ENCODE data around the gene HSDL2.
"Not testable (repeated sequence)": the region's sequence is repeated elsewhere in the genome, so short reads cannot be mapped to it uniquely, and the experiment has no call there.

HSDL2 gene

DNA sequence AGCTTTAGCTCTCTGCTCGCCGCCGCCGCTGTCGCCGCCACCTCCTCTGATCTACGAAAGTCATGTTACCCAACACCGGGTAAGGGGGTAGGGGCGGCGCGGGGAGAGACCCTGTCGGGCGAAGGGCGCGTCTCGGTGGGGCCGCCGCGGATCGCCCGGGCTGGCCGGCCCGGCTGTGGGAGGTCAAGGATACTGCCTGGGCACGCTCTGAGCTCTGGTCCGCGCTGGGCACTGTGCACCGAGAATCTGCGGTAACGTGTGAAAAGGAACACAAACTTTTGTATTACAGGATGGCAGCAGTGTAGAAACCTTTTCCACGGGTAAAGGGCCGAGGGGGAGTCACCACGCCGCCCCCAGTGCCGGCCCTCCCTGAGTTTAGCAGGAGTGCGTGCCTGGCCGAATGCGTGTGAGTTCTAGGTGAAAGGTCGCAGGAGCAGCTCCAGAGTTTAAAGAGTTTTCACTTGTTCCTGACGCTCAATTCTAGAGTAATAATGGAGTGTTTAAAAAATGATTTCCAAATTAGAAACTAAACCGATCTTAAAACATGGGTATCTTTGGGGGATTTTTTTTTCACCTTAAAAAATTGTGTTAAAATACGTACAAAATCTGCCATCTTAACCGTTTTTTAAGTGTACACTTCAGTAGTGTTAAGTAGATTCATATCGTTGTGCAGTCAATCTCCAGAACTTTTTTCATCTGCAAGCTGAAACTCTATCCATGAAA lies at the start of gene HSDL2:
Gene HSDL2, plus strand, starts transcription at position 7 of the 723 bp plus-strand sequence. Its CDS starts 56 bp downstream, at position 63.
- no peak for DNase-seq

- DNase-seq, result no peak
These were observed 48.3 kb upstream of the HSDL2 start for GRCh38 chr9:112331674-112331952.

- DNase-seq, result no peak
These were observed 47.7 kb upstream of the HSDL2 start for GRCh38 chr9:112332214-112332613.

- DNase-seq, result no peak
These were observed 47.3 kb upstream of the HSDL2 start for GRCh38 chr9:112332674-112332976.

- DNase-seq, result peak; percentile 23
These were observed 46.8 kb upstream of the HSDL2 start, which contains the start of gene PTBP3 for GRCh38 chr9:112332977-112333638. Gene PTBP3 (minus strand): TSS chr9:112333619. CDS start chr9:112297865, 35,754 bp downstream.

GRCh38 chr9:112333639-112334431 lies 46.1 kb upstream of the HSDL2 start:
- peak; percentile 72 for DNase-seq

DNA sequence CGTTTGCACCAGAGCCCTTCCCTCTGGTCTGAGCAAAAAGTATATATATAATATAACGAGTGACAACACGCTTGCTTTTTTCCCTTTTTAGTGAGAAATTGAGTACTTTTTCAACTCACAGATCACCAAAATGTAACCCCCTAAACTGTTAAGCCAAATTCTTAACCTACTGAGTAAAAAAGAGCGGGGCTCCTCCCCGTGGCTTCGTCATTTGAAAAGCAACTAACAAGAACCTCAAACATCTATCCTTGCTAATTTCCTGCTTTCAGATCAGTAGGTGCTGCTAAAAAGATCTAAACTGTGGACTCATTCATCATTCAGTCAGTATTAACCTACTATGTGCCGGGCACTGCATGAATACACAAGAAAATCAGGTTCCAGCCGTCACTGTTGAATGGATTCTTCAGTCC lies 45.5 kb upstream of the HSDL2 start:
- DNase-seq, result peak; percentile 6

GRCh38 chr9:112337547-112337946 lies 42.4 kb upstream of the HSDL2 start:
- no peak for DNase-seq

- DNase-seq, result no peak
These were observed 41.3 kb upstream of the HSDL2 start for GRCh38 chr9:112338561-112338960.

DNA sequence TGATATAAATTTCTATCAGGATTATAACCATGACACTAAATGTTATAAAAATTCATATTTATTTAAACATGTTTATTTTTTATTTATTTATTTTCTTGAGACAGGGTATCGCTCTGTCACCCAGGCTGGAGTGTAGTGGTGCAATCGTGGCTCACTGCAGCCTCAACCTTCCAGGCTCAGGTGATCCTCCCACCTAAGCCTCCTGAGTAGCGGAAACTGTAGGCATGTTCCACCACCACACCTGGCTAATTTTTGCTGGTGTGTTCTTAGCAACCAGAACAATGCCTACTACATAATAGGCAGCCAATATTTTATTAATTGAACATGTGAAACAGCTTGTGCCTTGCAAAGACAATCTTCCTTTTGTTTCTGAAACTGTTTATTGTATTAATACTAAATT lies 40.0 kb upstream of the HSDL2 start:
- no peak for DNase-seq

GRCh38 chr9:112341730-112342129 lies 38.2 kb upstream of the HSDL2 start:
- no peak for DNase-seq

DNA sequence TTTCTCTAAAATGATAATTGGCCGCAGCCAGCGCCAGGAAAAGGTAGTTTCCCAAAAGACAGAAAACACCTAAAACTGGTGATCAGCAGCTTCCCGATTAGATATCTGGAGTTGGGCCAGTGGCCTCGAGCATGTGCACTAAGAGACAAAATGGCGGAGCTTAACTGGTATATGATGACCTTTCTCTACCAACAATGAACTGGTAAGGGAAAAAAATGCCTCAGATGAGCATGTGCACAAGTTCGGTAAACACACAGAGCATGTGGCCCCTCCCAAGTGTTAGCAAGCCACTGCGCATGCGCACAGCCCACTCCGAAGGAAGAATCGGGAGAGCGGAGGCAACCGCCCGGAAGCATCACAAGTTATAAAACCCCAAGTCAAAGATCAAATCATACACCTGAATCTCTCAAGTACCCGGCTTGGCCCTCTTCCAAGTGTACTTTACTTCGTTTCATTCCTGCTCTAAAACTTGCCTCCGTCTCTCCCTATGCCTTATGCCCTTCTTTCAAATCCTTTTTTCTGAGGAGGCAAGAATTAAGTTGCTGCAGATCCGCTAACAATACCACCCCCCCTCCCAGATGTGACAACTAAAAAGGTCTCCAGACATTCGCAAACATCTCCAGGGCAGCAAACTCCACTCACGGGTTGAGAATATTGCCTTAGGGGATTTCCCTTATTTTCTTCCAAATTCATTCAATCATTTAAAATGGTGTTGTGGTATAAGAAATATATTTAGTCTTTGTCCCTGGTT lies 31.5 kb upstream of the HSDL2 start:
- no peak for DNase-seq

GRCh38 chr9:112349008-112349333 lies 30.9 kb upstream of the HSDL2 start:
- no peak for DNase-seq

DNA sequence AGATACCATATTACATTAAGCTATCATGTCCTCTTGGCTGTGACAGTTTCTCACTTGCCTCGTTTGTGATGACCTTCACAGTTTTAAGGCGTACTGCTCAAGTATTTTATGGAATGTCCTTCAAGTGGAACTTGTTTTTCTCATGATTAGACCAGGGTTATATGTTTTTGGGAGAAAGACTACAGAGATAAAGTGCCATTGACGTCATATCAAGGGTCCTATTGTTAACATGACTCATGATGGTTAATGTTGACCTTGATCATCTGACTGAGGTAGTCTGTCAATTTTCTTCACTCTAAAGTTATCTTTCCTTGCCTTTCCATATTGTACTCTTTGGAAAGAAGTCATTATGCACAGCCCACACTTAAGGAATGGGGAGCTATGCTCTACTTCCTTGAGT lies 28.7 kb upstream of the HSDL2 start:
- no peak for DNase-seq

- no peak for DNase-seq
These were observed 27.7 kb upstream of the HSDL2 start for GRCh38 chr9:112352209-112352608.

DNA sequence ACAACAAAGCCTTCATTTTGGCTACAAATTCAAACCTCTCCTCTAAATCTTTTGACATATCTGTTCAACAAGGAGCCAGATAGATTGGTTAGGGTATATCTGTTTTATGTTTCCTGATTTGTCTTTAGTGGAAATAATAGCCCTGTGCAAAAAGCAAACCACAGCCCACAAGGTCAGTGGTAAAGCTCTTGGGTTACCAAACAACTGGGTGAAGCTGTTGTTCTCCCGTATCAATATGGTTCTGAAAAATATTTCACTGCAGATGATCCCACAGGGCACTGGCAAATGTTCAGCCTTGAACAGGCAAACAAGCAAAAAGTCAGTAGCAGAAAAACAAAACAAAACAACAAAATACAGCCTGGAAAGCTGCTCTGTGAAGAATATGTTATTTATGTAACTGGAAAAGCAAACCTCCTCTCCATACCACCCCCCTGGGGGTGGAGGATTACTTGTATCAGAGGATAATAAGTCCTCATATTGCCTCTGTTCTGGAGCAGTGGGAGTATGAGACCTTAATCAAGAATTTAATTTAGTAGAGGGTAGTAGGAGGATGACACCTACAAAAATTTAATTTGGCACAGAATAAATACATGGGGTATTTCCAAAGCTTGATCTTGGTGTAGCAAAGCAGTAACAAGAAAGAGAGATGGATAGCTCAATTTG lies 25.7 kb upstream of the HSDL2 start:
- no peak for DNase-seq

DNA sequence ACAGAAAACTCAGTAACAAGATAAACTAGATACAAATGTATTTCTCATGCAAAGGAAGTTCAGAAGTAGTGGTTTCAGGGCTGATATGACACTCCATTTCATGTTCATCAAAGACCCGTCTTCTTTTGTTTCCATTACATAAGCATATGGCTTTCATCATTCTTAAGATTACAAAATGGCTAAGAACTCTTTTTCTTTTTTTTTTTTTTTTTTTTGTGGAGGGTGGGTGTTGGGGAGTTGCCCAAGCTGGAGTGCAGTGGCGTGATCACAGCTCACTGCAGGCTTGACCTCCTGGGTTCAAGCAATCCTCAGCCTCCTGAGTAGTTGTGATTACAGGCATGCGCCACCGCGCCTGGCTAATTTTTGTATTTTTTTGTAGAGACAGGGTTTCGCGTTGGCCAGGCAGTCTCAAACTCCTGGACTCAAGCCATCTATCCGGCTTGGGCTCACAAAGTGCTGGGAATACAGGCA lies 24.4 kb upstream of the HSDL2 start:
- DNase-seq, result no peak

DNA sequence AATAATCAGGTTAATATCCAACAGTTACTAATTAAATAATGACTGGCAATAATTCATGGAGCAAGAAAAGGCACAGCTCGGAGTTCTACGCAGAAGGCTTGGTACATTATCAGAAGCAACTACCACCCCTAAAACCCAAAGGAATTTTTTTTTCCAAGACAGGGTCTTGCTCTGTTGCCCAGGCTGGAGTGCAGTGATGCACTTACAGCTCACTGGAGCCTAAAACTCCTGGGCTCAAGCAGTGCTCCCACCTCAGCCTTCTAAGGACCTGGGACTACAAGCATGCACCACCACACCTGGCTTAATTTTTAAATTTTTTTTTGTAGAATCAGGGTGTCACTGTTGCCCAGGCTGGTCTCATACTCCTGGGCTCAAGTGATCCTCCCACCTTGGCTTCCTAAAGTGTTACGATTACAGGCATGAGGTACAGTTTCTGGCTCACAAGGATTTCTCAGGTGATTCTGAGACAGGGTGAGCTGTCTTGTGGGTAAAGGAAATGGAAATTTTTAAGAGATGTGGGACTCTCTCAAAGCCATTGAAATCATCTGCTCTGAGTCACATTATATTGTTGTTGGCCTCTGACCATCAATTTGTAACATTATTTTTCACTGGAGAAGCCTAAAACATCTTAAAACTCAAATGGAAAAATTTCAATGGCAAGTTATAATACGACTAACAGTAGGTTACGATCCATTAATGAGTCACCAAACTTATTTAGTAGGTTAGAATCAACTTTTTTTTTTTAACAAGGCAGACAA lies 19.7 kb upstream of the HSDL2 start:
- DNase-seq, result no peak

DNA sequence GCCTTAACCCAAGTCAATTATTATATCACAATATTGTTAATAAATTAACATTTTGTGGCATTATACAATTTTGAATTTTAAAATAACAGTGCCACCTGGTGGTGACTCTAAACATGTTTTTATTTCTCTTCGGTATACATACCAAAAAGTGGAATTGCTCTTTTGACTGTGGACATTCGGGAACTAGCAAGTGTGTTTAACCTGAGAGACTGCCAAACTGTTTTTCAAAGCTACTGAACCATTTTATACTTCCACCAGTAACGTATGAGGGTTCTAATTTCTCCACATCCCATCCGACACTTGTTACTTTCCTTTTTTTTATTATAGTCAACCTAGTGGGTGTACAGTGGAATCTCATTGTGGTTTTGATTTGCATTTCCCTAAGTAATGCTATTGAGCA lies 18.3 kb upstream of the HSDL2 start:
- DNase-seq, result peak; percentile 64

- DNase-seq, result no peak
These were observed 15.1 kb upstream of the HSDL2 start for GRCh38 chr9:112364761-112365160.

GRCh38 chr9:112365257-112365656 lies 14.7 kb upstream of the HSDL2 start:
- not testable (repeated sequence) for DNase-seq

DNA sequence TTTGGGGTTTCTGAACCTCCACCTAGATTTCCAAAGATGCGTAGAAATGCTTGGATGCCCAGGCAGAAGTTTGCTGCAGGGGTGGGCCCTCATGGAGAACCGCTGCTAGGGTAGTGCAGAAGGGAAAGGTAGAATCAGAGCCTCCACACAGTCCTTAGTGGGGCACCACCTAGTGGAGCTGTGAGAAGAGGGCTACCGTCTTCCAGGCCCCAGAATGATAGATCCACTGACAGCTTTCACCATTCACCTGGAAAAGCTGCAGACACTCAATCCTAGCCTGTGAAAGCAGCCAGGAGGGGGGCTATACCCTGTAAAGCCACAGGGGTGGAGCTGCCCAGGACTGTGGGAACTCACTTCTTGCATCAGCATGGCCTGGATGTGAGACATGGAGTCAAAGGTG lies 13.3 kb upstream of the HSDL2 start:
- DNase-seq, result no peak

Measured in NCI-H1694 (cell line).